Activated CD8-positive, alpha-beta memory T cell treated with anti-CD3 and anti-CD28 coated beads, Interleukin-2, amount 50 U/mL, for 1 hour (primary cell): ENCODE data around the gene ZNHIT1.
"Not testable (repeated sequence)": the region's sequence is repeated elsewhere in the genome, so short reads cannot be mapped to it uniquely, and the experiment has no call there.

Source experiments
- DNase-seq: peaks from one replicate; pipeline ENCODE4 v3.0.0-alpha.2; 2020; ENCODE audit errors: extremely low read depth

Gene ZNHIT1

DNA sequence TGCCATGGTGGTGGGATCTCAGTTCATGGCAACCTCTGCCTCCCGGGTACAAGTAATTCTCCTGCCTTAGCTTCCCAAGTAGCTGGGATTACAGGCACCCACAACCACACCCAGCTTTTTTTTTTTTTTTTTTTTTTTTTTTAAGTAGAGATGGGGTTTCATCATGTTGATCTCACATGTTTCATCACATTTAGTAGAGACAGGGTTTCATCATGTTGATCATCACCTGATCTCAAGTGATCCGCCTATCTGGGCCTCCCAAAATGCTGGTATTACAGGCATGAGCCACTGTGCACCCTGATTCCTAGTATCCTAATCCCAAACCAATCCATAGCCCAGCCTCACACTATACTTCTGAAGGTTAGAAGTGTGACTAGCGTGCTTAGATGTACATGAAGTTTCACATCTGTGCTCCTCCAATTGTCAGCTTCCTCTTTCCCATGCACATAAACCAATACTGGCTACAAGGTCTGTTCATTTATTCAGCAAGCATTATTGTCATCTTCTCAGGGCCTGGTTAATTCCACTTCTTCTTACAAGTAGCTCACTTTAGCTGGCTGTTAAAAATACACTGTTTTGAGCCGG lies 31.0 kb upstream of the ZNHIT1 start:
- DNase-seq = no peak

GRCh38 chr7:101189109-101189508 lies 28.9 kb upstream of the ZNHIT1 start:
- DNase-seq = no peak

DNA sequence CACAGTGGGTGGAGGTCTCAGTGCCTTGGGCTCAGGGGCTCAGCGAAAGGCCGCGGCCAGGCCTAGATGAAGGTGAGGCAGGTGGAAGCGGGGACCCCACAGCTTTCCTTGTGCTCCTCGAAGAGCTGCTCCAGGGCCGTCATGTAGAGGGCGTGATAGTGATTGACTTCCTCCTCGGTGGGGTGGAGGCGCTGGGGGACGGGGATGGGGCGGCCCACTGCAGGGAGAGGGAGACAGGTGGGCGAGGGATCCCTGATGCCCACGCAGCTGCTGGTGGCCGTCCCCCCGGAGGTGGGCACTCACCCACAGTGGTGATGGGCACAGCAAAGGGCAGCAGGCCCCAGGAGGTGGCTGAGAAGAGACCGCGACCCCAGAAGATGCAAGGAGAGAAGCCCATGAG lies 22.1 kb upstream of the ZNHIT1 start:
- DNase-seq = no peak

GRCh38 chr7:101197991-101198390 lies 20.0 kb upstream of the ZNHIT1 start:
- DNase-seq = no peak

DNA sequence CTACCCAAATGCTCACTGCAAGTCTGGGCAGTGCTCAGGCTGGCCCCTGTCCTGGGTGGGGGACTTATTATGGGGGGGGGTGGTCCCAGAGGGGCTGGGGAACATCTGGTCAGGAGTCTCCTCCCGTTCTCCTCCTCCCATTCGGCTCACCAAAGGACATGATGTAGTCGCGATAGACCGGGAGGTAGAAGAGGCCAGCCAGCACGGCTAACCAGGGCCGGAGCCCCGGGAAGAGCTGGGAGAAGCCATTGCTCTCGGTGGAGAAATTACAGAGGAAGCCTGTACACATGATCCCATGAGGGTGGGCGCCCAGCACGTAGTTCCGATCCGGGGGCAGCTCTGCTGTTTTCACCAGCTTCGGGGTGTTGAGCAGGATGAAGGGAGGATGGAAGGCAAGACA lies 19.5 kb upstream of the ZNHIT1 start:
- no peak for DNase-seq

DNA sequence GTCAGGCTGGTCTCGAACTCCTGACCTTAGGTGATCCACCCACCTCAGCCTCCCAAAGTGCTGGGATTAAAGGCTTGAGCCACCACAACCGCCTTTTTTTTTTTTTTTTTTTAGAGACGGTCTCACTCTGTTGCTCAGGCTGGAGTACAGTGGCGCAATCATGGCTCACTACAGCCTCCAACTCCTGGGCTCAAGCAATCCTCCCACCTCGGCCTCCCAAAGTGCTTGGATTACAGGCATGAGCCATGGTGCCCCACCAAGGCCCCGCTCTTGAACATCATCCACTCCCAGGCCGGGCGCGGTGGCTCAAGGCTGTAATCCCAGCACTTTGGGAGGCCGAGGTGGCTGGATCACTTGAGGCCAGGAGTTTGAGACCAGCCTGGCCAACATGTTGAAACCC lies 18.4 kb upstream of the ZNHIT1 start:
- DNase-seq = not testable (repeated sequence)

DNA sequence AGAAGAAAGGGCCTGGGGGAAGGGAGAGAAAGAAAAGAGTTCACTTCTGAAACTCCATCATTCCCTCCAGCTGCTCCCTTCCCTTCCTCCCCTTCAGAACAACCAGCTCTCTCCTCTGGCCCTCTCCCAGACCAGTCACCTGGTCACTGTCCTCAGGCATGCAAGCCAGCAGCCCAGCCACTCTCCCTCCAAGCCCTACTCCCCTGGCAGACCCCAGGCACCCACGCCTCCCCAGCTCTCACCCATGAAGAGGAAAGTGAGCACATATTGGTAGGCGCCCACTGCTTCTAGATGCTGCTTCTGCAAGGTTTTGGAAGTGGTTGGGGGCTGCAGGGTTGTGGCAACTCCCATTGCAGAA lies 17.5 kb upstream of the ZNHIT1 start:
- no peak for DNase-seq

GRCh38 chr7:101200862-101201599 lies 16.9 kb upstream of the ZNHIT1 start, which contains the start of gene MOGAT3:
Gene MOGAT3, minus strand, starts transcription at chr7:101201036. Its CDS starts 182 bp downstream, at chr7:101200854.
- no peak for DNase-seq

DNA sequence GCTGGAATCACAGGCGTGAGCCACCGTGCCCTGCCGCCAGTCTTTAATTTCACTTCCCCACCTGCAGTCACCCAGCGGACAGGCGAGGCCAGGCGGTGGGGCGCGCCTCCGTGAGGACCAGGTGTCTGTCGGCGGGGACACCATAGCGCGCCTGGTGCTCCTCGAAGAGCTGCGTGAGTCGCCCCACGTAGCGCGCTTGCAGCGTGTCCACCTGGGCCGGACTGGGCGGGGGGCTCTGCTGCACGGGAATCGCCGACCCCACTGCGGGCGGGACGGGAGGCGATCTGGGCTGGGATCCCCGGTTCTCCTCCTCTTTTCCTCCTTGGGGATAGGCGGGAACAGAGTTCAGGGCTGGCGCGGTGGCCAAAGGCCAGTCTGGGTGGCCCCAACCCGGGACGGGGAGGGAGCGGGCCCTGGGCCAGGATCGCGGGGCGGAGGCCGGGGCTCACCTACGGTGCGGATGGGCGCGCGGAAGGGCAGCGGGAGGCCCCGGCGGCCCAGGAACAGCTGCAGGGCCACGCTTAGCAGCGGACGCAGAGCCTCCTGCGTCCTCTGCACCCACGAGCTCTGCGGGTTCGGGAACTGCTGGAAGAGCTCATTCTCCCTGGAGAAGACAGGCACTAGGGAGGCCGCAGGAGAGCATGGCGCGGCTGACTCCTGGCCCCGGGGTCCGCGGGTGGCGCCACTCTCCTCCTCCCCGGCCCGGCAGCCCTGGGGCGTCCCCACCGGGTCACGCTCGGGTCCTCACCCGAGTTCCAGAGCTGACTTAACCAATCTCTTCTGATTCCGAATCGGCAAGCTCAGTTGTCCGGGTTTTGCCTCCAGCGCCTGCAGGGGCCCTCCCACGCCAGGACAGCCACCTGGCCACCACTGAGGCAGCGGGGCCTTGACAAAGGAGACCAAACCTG lies 16.0 kb upstream of the ZNHIT1 start:
- DNase-seq = no peak

- DNase-seq = no peak
These were observed 15.4 kb upstream of the ZNHIT1 start for GRCh38 chr7:101202603-101202918.

DNA sequence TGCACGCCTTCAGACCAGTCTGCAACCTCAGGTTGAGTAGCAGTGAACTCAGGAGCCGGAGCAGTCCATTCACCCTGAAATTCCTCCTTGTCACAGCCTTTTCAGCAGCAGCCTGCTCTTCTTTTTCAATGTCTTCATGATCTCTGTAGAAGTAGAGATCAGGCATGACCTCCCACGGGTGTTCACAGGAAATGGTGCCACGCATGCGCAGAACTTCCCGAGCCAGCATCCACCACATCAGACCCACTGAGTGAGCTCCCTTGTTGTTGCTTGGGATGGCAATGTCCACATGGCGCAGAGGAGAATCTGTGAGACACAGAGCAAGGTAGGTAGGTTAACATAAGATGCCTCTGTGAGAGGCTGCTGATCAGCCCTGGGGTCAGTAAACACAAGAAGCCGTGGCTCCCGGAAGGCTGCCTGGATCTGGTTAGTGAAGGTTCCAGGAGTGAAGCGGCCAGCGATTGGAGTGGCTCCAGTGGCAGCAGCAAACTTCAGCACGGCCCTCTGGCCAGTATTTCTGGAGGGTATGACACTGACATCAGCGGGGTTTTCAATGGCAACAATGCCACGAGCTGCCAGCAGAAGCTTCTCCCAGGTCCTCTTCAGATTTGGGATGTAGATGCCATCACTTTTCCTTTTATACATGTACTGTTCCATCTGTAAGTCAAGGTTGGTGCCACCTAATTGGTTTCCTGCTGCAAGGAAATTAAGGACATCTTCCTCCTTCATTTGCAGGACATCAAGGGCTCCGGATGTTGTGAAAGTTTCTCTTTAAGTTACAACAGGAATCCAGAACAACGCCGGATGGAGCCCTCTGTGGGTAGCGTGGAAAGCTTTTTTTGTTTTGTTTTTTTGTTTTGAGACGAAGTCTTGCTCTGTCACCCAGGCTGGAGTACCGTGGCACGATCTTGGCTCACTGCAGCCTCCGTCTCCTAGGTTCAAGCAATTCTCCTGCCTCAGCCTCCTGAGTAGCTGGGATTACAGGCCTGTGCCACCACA lies 13.9 kb upstream of the ZNHIT1 start:
- DNase-seq = not testable (repeated sequence)

DNA sequence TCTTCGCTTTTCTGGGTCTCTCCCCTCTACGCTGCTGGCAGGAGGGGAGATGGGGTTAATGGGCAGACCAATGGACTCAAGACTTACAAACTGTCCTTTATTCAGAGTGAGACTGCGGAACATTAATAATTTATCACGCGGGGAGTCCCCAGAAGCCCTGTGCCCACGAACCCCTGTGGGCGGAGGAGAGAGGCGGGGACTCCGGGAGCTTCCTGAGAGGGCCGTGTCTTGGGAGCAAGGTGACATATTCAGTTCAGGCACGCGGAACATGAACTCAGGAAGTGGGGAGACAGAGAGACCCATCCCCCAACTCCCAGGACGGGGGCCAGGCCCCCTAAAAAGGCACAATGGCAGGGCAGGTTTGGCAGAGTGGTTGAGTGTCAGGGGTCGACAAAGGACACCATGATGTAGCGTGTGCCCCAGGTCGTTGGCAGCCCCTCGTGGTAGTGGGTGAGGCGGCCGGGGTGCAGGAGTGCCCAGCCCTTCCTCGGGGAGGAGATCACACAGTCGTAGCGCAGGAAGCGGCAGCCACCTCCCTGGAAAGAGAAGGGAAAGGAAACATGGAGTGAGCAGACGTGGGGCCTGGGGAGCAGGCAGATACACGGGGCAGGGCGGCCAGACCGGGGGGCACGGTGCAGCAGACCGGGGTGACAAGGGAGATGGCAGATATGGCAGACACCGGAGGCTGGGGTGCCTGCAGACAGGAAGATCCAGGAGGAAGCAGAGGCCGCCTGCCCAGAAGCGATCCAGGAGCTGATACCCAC lies 11.9 kb upstream of the ZNHIT1 start:
- DNase-seq = no peak

GRCh38 chr7:101206665-101207042 lies 11.3 kb upstream of the ZNHIT1 start:
- no peak for DNase-seq

- DNase-seq = no peak
These were observed 10.5 kb upstream of the ZNHIT1 start for GRCh38 chr7:101207459-101207858.

DNA sequence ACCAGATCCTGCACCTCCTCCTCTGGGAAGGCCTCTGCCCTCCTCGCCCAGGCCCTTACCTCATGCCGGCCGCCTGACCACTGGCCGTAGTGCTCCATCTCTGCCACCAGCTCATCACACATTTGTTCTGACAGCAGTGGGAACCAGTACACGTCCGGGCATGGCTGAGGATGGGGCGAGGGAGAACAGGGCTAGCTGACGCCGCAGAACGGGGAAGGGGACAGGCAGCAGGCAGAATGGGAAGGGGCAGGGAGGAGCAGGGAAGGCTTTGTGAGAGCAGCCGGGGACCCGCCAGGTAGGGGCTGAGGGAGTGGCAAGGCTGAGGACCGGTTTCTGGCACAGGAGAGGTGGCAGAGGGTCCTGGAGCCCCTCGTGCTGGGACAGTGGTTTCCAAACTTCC lies 9.2 kb upstream of the ZNHIT1 start:
- DNase-seq = no peak

DNA sequence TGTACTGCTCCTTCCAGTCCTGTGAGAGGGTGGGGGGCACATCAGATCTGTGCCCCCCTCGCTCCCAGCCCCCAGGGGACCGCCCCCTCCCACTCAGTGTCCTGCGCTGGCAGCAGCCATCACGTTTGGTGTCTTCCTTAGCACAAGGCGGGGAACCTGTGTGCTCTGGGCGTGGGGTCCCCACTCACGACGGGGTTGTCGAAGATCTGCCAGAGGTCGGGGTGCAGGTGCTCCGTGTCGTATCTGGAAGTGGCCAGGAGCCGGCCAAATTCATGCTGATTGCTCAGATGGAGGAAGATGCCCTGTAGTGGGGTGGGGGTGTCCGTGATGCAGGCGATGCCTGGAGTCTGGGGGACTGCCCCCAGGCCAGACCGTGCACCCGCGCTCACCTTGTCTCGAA lies 7.8 kb upstream of the ZNHIT1 start:
- DNase-seq = no peak

DNA sequence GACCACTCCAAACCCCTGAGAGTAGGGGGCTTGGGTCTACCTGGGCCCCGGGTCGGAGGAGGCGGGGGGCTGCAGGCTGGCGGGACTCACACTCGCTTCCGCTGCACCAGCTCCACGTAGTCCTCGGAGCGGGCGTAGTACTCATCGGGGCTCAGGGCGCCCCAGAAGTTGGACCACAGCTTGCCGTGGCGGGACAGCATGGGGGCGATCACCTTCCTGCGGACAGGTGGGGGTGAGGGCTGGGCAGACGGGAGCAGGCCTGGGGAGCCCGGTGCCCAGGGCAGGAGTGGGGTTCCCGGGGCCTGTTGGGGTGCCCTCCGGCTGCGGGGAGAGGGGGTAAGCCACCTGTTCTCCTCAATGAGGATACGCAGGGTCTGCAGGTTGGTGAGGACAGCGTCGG lies 6.5 kb upstream of the ZNHIT1 start:
- no peak for DNase-seq

- no peak for DNase-seq
These were observed 6.0 kb upstream of the ZNHIT1 start for GRCh38 chr7:101212014-101212413.

GRCh38 chr7:101216001-101216859 lies 1.7 kb upstream of the ZNHIT1 start:
- DNase-seq = no peak

DNA sequence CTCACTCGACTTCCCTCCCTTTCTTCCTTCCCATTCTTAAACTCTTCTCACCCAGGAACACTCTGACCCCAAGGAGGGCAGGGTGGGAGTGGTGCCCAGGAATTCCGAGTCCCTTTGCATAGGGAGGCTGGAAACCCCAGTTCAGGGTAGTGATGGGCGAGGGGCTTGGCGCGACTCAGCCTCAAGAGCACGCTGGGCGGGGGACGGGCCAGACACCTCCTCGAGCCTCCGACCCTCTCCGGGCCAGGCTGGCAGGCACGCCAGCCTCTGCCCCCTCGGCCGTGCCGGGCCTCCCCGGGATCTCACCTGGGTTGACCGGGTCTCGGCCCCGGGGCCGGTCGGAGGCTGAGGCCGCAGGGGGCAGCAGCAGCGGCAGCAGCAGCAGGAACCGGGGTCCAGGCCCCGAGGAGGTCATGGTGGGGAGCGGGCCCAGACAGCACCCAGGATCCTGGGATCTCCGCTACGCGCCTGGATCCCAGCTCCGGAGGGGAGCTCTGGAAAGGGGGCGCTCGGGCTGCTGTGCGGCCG lies 1.0 kb upstream of the ZNHIT1 start:
- no peak for DNase-seq
